ENCODE results near the gene ADAMTS16.
"Not testable (repeated sequence)": the region's sequence is repeated elsewhere in the genome, so short reads cannot be mapped to it uniquely, and the experiment has no call there.

Gene ADAMTS16

GRCh38 chr5:5139777-5140478 is at the start of gene ADAMTS16:
ADAMTS16 (plus strand) TSS chr5:5140330; CDS start chr5:5140468, 138 bp downstream.
- DNase-seq (ENCODE audit: low spot score), result no peak

- DNase-seq (ENCODE audit: low spot score), result no peak
These were observed 48.0 kb upstream of the ADAMTS16 start for GRCh38 chr5:5092149-5092548.

GRCh38 chr5:5100635-5101034 is 39.5 kb upstream of the ADAMTS16 start:
- no peak for DNase-seq (ENCODE audit: low spot score)

GRCh38 chr5:5101676-5102075 is 38.5 kb upstream of the ADAMTS16 start:
- no peak for DNase-seq (ENCODE audit: low spot score)

- no peak for DNase-seq (ENCODE audit: low spot score)
These were observed 36.9 kb upstream of the ADAMTS16 start for GRCh38 chr5:5103245-5103644.

- DNase-seq (ENCODE audit: low spot score), result no peak
These were observed 35.6 kb upstream of the ADAMTS16 start for GRCh38 chr5:5104550-5104949.

- DNase-seq (ENCODE audit: low spot score), result no peak
These were observed 34.6 kb upstream of the ADAMTS16 start for GRCh38 chr5:5105531-5105930.

- no peak for DNase-seq (ENCODE audit: low spot score)
These were observed 23.2 kb upstream of the ADAMTS16 start for GRCh38 chr5:5116956-5117355.

GRCh38 chr5:5122776-5123175 is 17.4 kb upstream of the ADAMTS16 start:
- DNase-seq (ENCODE audit: low spot score), result no peak

- no peak for DNase-seq (ENCODE audit: low spot score)
These were observed 15.9 kb upstream of the ADAMTS16 start for GRCh38 chr5:5124231-5124630.

- no peak for DNase-seq (ENCODE audit: low spot score)
These were observed 13.7 kb upstream of the ADAMTS16 start for GRCh38 chr5:5126444-5126843.

GRCh38 chr5:5128766-5129165 is 11.4 kb upstream of the ADAMTS16 start:
- no peak for DNase-seq (ENCODE audit: low spot score)

- DNase-seq (ENCODE audit: low spot score), result no peak
These were observed 7.9 kb upstream of the ADAMTS16 start for GRCh38 chr5:5132234-5132633.

GRCh38 chr5:5132693-5133295 is 7.3 kb upstream of the ADAMTS16 start:
- DNase-seq (ENCODE audit: low spot score), result no peak

GRCh38 chr5:5134107-5134506 is 6.0 kb upstream of the ADAMTS16 start:
- no peak for DNase-seq (ENCODE audit: low spot score)

GRCh38 chr5:5135957-5136676 is 4.0 kb upstream of the ADAMTS16 start:
- DNase-seq (ENCODE audit: low spot score), result no peak

- not testable (repeated sequence) for DNase-seq (ENCODE audit: low spot score)
These were observed 2.3 kb upstream of the ADAMTS16 start for GRCh38 chr5:5137851-5138250.

- DNase-seq (ENCODE audit: low spot score), result no peak
These were observed 774 bp upstream of the ADAMTS16 start for GRCh38 chr5:5139336-5139776.

- no peak for DNase-seq (ENCODE audit: low spot score)
These were observed 579 bp downstream of the ADAMTS16 start for GRCh38 chr5:5140479-5141338.

- DNase-seq (ENCODE audit: low spot score), result no peak
These were observed 1.1 kb downstream of the ADAMTS16 start for GRCh38 chr5:5141339-5141599.

- peak; percentile 58 for DNase-seq (ENCODE audit: low spot score)
These were observed 1.7 kb downstream of the ADAMTS16 start for GRCh38 chr5:5141625-5142525.
